K562 (cell line): ENCODE results near the gene NXF1. TPM values are rescaled to one million over a fixed set of nuclear protein-coding genes. Genes with fewer than 3 reads are reported as not detected.

ENCODE experiments used
- CREB3L1 ChIP-seq: fragments of 450-650 bp; IDR thresholded peaks from 2 replicates; pipeline ENCODE4 v1.6.1; 2014; ENCODE audit warnings: low read depth, mild to moderate bottlenecking, moderate library complexity, borderline replicate concordance
- EZH2 ChIP-seq: IDR thresholded peaks from 2 replicates; pipeline ENCODE4 v1.6.1; 2012; ENCODE audit warnings: low read depth, mild to moderate bottlenecking, inconsistent platforms, low read length, borderline replicate concordance
- FOSL1 ChIP-seq: fragments of 200-800 bp; sonication (Bioruptor generic); conservative IDR thresholded peaks from 2 replicates; pipeline ENCODE4 v1.6.1; 2016; ENCODE audit warnings: missing genetic modification characterization, missing compliant biosample characterization
- MAX ChIP-seq: sonication (generic); formaldehyde crosslinking; IDR thresholded peaks from 2 replicates; pipeline ENCODE4 v1.9.0; 2022; ENCODE audit warnings: mild to moderate bottlenecking, missing genetic modification reagents
- MAZ ChIP-seq, 2 experiments: fragments of 450-650 bp in 1 of 2; sonication (generic) in 1 of 2; formaldehyde crosslinking; IDR thresholded peaks in 1 of 2; conservative IDR thresholded peaks in 1 of 2; 2 replicates each; pipeline versions ENCODE4 v1.4.0 to v1.5.0; 2020; ENCODE audit warnings: mild to moderate bottlenecking in 1 of 2, missing genetic modification reagents in 1 of 2
- NR2C2 ChIP-seq, 2 experiments: fragments of 200-800 bp in 1 of 2; sonication (Bioruptor generic) in 1 of 2; sonication (generic) in 1 of 2; formaldehyde crosslinking in 1 of 2; IDR thresholded peaks; 2 replicates each; pipeline versions ENCODE4 v1.6.1 to v1.8.0; 2016 to 2022; ENCODE audit warnings: mild to moderate bottlenecking in 1 of 2, missing compliant biosample characterization in 1 of 2, missing genetic modification characterization in 1 of 2, missing genetic modification reagents in 1 of 2
- NRF1 ChIP-seq, 2 experiments: fragments of 450-650 bp; IDR thresholded peaks in 1 of 2; conservative IDR thresholded peaks in 1 of 2; 2 replicates each; pipeline ENCODE4 v1.6.1; 2014; ENCODE audit warnings: mild to moderate bottlenecking in 2 of 2
- OTX1 ChIP-seq: fragments of 450-650 bp; formaldehyde crosslinking; IDR thresholded peaks from 2 replicates; pipeline ENCODE4 v1.4.0; 2022; ENCODE audit warnings: mild to moderate bottlenecking
- RBBP5 ChIP-seq: fragments of 200-600 bp; sonication (generic); IDR thresholded peaks from 2 replicates; pipeline ENCODE4 v1.6.1; 2012; ENCODE audit warnings: borderline replicate concordance, mild to moderate bottlenecking, low read length, control low read depth, inconsistent platforms; ENCODE audit not compliant: insufficient read depth, poor library complexity, severe bottlenecking
- RBM22 ChIP-seq: fragments of 200-400 bp; formaldehyde crosslinking; IDR thresholded peaks from 2 replicates; pipeline ENCODE4 v1.6.1; 2018; ENCODE audit warnings: low read length, low read depth; ENCODE audit not compliant: poor library complexity, severe bottlenecking
- RBM25 ChIP-seq: fragments of 200-400 bp; formaldehyde crosslinking; IDR thresholded peaks from 2 replicates; pipeline ENCODE4 v1.6.1; 2018; ENCODE audit warnings: low read length, low read depth, moderate library complexity; ENCODE audit not compliant: severe bottlenecking
- TCFL5 ChIP-seq: fragments of 250-450 bp; sonication (Bioruptor Pico); conservative IDR thresholded peaks from 2 replicates; pipeline ENCODE4 v1.6.1; 2021; ENCODE audit warnings: mild to moderate bottlenecking, moderate library complexity, matching md5 sums
- ZBTB26 ChIP-seq: fragments of 450-650 bp; formaldehyde crosslinking; IDR thresholded peaks from 2 replicates; pipeline ENCODE4 v1.4.0; 2022; ENCODE audit warnings: missing genetic modification characterization
- polyA plus RNA-seq, 8 experiments: library from polyadenylated mRNA; depleted of rRNA in 4 of 8; stranded (reverse) in 5 of 8; unstranded in 3 of 8; fragments of >200 nt; fragmentation: Nextera tagmentation in 2 of 8; fragmentation: Illumina TruSeq in 1 of 8; extraction: Ambion mirVana in 2 of 8; extraction: Trizol in 1 of 8; gene quantifications; 2 replicates each; pipeline versions ENCODE4 v1.2.1 to v1.2.3, GENCODE V29; 2011 to 2014; ENCODE audit warnings: inconsistent platforms in 1 of 8, missing spikeins in 1 of 8
- total RNA-seq, 7 experiments: library from RNA; depleted of rRNA in 6 of 7; stranded (reverse); fragments of >200 nt in 6 of 7; fragmentation: Illumina TruSeq in 2 of 7; extraction: Trizol in 2 of 7; gene quantifications; 2 replicates each; pipeline versions ENCODE4 v1.2.1 to v1.2.3, GENCODE V29; 2011 to 2021; ENCODE audit warnings: low replicate concordance in 1 of 7
- TF ChIP-seq, protein P1 (sequence below): fragments of 250-450 bp; sonication (Bioruptor Pico); IDR thresholded peaks from 2 replicates; pipeline ENCODE4 v1.4.0; 2020
- TF ChIP-seq, protein P2 (sequence below): fragments of 450-650 bp; IDR thresholded peaks from 2 replicates; pipeline ENCODE4 v1.7.1; 2018; ENCODE audit warnings: mild to moderate bottlenecking, low read depth; ENCODE audit not compliant: partially characterized antibody
- TF ChIP-seq, protein P3 (sequence below): sonication (generic); formaldehyde crosslinking; IDR thresholded peaks from 2 replicates; pipeline ENCODE4 v1.8.0; 2023; ENCODE audit warnings: mild to moderate bottlenecking, missing genetic modification reagents

The NXF1 gene
- total and polyA plus RNA-seq, 9 of the 15 experiments (the other 6 are each of a cell fraction or from before 2014, with no cell fraction given), result 18.1 to 98.3 (median 35.8) TPM

DNA sequence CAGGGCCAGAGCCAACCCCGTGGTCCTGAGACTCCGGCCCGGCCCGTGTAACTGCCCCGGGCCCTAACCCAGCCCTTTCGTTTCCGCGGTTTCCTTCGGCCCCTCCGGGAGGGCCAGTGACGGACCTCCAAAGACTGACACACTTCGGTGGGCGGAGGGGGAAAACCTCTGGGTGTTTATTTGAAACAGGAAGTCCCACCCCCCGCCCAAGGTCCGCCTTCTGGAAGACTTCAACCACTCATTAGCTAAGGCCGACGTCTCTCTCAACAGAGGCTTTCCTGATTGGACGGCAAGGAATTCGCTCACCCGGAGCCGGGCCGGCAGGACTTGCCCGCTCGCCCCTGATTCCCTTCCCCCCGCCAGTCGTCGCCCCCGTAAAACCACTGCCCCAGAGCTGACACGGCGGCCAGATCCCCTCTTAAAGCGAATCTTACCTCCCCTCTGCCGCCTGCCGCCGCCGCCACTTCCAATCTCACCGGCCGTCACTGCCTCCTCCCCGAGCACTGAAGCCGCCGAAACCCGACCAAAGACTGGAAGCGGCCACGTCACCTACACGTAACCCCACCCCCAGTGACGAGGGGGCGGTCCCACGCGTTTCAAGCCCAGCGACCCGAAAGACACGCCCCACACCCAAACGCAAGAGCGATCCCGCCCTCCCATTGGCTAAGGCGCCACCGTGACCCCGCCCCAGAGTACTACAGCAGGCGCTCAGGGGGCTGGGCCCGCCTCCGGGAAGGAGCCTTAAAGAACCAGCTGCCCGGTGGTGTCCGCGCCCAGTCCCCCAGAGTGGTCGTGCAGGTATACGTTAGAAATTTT, 26.5 kb upstream of the NXF1 start, which contains the start of gene STX5 (continued):
- TF ChIP-seq, protein P1, sequence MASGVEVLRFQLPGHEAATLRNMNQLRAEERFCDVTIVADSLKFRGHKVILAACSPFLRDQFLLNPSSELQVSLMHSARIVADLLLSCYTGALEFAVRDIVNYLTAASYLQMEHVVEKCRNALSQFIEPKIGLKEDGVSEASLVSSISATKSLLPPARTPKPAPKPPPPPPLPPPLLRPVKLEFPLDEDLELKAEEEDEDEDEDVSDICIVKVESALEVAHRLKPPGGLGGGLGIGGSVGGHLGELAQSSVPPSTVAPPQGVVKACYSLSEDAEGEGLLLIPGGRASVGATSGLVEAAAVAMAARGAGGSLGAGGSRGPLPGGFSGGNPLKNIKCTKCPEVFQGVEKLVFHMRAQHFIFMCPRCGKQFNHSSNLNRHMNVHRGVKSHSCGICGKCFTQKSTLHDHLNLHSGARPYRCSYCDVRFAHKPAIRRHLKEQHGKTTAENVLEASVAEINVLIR (CRISPR knock-in tag), result peak; percentile 73
- peak; percentile 92 for TF ChIP-seq RBM25
- TF ChIP-seq RBM22, result peak; percentile 64
- TF ChIP-seq NRF1 (conservative IDR thresholded peaks at IDR 0.05 in 1 of 2, IDR thresholded peaks at IDR 0.05 in 1 of 2), result peak; percentile 68 to 75
- TF ChIP-seq, protein P2, sequence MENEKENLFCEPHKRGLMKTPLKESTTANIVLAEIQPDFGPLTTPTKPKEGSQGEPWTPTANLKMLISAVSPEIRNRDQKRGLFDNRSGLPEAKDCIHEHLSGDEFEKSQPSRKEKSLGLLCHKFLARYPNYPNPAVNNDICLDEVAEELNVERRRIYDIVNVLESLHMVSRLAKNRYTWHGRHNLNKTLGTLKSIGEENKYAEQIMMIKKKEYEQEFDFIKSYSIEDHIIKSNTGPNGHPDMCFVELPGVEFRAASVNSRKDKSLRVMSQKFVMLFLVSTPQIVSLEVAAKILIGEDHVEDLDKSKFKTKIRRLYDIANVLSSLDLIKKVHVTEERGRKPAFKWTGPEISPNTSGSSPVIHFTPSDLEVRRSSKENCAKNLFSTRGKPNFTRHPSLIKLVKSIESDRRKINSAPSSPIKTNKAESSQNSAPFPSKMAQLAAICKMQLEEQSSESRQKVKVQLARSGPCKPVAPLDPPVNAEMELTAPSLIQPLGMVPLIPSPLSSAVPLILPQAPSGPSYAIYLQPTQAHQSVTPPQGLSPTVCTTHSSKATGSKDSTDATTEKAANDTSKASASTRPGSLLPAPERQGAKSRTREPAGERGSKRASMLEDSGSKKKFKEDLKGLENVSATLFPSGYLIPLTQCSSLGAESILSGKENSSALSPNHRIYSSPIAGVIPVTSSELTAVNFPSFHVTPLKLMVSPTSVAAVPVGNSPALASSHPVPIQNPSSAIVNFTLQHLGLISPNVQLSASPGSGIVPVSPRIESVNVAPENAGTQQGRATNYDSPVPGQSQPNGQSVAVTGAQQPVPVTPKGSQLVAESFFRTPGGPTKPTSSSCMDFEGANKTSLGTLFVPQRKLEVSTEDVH, result peak; percentile 13
- TF ChIP-seq NR2C2 (CRISPR knock-in tag; IDR thresholded peaks at IDR 0.05), result no peak
- peak; percentile 70; the same call in 1 of the 2 replicates for TF ChIP-seq NR2C2 (tag; IDR thresholded peaks at IDR 0.05)
- no peak for TF ChIP-seq EZH2
- no peak for TF ChIP-seq MAX (CRISPR knock-in tag)
- TF ChIP-seq OTX1 (CRISPR knock-in tag), result peak; percentile 88; the same call in 1 of the 2 replicates
- peak; percentile 68 for TF ChIP-seq FOSL1 (tag)
- TF ChIP-seq TCFL5 (CRISPR knock-in tag), result no peak
- TF ChIP-seq, protein P3, sequence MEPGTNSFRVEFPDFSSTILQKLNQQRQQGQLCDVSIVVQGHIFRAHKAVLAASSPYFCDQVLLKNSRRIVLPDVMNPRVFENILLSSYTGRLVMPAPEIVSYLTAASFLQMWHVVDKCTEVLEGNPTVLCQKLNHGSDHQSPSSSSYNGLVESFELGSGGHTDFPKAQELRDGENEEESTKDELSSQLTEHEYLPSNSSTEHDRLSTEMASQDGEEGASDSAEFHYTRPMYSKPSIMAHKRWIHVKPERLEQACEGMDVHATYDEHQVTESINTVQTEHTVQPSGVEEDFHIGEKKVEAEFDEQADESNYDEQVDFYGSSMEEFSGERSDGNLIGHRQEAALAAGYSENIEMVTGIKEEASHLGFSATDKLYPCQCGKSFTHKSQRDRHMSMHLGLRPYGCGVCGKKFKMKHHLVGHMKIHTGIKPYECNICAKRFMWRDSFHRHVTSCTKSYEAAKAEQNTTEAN (CRISPR knock-in tag), result 0 out of 2 replicates have a peak, but pooled peaks have one; percentile 66
- 0 out of 2 replicates have a peak, but pooled peaks have one; percentile 55 for TF ChIP-seq ZBTB26 (CRISPR knock-in tag)
- peak; percentile 53 for TF ChIP-seq RBBP5
- peak; percentile 23 to 72; a peak in 3 of 4 replicates for TF ChIP-seq MAZ (CRISPR knock-in tag; conservative IDR thresholded peaks at IDR 0.05 in 1 of 2, IDR thresholded peaks at IDR 0.05 in 1 of 2)
- TF ChIP-seq CREB3L1, result peak; percentile 99
